Forelimb muscle (tissue), 1 donor: ENCODE results near the gene TMEM69. TPM values are rescaled to one million over a fixed set of nuclear protein-coding genes. Genes with fewer than 3 reads are reported as not detected.
A peak's percentile ranks its signal among the peaks of the same experiment; 100 is the strongest.
"Not testable (repeated sequence)": the region's sequence is repeated elsewhere in the genome, so short reads cannot be mapped to it uniquely, and the experiment has no call there.

Experiments used
- DNase-seq: peaks from one replicate; pipeline ENCODE4 v3.0.0-alpha.2; 2013; ENCODE audit warnings: low read depth
- polyA plus RNA-seq: library from polyadenylated mRNA; unstranded; fragments of 120-200 nt; gene quantifications from one replicate; pipeline ENCODE4 v1.2.1, GENCODE V29; 2013; ENCODE audit not compliant: insufficient read length

The TMEM69 gene, protein sequence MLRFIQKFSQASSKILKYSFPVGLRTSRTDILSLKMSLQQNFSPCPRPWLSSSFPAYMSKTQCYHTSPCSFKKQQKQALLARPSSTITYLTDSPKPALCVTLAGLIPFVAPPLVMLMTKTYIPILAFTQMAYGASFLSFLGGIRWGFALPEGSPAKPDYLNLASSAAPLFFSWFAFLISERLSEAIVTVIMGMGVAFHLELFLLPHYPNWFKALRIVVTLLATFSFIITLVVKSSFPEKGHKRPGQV
- 28.2 TPM for polyA plus RNA-seq

DNA sequence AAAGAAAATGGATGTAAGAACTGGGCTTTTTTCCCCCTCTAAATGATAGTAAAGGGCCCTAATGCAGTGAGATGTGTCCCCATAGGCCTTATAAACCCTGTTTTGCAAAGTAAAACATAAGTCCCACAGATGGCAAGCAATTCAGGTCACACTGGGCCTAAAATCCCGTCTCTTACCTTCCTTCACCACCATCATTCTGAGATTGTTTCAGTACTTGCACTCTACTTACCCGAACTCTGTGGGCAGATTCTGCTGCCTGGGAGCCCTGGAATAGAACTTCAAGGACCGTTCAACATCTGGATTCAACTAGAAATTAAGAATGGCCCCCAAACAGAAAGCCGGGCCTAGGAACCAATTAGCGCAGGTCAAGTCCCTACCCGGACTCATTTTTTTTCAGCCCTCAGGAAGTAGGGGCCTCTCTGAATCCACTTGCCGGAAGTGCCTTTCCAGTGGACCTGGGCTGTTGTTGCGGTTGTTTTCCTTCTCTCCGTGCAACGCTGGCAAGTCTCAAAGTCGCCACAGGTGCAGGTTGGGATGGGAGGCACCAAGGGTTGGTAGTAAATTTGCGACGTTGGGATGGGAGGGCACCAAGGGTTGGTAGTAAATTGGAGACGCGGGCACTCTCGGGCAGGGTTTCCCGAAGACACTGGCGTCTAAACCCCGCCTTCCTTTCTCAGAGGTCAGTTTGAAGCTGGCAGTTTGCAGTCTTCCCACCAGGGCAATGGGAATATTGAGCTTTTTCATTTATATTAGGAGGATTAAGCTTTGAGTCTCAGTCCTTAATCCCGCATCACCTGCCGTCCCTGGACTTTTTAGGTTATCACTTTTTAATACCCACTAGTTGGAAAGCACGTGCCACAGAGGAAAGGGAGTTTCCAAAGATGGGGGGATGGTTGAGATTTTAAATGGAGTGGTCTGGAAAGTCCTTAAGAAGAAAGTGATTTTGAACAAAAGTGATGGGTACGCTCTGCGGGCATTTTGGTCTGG is at the start of gene TMEM69:
TSS of gene TMEM69 (plus strand) at position 428 of the 987 bp plus-strand sequence. CDS start 2,888 bp downstream, outside the sequence.
- peak; percentile 79 for DNase-seq

DNA sequence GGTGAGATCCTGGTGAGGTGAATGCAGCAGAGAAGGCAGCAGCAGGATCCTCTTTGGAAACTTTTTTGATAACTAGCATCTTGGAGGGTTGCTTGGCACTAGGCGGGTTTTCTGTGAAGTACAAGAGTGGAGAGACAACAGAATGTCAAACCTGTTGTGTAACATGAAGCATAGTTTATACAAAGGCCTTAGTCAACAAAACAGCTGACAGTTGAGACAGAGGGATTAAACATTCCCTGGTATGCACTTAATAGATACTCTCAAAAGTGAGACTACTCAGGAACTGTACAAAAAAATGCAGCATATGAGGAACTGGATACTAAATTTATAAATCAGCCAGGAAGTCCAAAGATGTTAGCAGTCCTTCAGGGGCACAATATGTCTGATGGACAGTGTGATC is 47.7 kb upstream of the TMEM69 start:
- no peak for DNase-seq

DNA sequence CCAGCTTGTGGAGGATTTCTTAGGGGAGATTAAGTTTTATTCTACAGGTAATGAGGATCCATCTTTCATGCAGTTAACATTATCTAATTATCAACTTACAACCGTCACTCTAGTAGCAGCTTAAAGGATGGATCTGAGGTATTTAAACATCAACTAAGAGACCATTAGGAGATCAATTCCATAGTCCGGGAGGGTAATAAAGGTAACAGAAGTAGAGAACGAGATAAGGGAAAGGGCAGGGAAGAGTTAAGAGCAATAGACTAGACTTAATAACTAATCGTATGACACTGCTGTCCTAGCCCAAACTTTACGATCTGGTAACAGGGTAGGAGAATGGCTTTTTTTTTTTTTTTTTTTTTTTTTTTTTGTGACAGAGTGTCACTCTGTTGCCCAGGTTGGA is 44.7 kb upstream of the TMEM69 start:
- no peak for DNase-seq

DNA sequence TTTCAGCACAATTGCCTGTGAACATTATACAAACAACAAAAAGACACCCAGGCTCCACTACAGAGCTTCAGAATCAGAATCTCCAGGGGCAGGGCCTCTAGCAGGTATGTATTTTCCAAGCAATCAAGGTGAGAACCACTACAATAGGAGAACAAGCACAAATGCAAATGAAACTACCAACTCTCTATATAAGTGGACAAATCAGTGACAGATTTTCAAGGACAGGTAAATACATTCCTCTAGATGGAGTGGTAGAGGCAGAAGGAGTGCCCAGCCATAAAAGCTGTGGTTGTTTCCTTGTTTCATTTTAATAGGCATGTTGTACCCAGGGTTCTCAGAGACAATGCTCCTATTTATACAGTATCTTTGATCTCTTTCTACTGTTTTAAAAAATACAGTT is 44.0 kb upstream of the TMEM69 start:
- DNase-seq: no peak

DNA sequence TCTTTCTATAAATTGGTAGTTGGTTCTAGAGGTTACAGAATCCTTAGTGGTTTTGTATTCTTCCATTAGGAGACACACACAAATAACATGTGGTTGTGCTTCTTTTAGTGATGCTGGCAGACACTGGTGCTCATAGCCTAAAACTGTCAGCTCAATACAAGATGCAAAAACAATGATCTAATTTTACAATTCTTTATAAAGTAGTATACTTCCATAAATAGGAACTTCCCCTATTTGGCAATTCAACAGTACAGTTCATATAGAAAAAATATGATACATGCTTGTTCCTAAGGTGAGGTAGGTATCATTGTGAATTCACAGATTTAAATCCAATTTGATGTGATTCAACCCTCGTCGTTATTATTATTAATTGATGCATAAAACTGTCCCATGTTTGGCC is 43.3 kb upstream of the TMEM69 start:
- DNase-seq: no peak

DNA sequence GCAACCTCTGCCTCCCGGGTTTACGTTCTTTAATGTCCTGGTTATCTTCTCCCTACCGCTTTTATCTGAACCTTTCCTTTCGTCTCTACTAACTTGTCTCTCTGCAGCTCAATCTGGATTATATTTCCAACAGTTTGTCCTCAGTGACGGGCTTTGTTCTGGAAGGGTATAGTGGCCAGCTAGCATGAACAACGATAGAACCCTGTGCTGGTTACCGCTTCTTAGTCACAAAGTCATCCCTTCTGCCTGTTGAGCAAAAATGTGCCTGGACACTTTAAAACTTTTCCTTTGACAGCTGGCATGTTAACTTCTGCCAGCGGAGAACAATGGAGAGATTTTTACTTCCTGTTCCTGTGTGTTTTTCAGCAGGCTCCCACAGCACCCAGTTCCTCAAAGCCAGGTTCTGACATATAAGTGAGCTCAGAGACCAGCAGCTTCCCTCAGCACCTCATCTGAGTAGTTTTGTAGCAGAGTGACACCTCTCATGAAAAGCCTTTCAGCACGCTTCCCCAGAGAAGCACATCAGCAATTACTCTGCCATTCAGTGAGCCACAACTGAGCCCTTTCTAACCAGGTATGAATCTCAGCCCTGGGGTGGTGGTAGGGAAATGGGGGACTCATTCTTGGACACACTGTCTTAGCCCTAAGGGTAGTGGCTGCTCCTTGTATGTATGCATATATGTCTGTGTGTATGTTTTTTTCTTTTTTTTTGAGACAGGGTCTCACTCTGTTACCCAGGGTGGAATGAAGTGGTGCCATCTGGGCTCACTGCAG is 40.5 kb upstream of the TMEM69 start:
- DNase-seq: no peak

DNA sequence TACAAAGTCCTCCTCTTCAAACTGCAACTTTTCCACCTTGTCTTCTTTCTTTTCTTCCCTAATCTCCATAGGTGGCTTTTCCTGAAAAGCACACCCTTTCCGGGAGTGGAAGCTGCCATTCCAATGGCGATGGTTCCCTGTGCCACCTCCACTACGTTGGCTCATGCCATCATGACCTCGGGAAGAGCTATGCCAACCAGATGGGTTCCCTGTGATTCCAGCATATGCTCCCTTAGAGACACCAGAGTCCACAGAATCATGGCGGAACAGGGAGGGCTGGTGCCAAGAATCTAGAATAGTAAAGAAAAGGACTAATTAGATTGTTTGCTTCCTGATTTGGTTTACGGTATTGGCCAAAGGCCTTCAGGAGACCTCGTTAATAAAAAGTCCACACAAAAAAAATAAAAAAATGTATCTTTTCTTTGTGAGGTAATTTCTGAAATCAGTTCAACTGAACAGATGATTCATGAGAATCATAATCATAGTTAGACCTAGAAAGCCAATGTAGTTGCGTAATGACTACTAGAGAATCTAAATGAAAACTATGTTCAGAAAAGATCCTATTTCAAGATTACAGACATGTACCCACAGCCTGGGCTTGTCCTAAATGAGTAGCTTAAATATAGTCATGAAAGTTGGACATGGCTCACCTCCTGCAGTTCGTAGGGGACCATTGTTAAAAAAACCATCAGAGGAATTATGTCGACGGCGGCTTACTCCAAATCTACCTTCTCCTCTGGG is 33.3 kb upstream of the TMEM69 start:
- no peak for DNase-seq

DNA sequence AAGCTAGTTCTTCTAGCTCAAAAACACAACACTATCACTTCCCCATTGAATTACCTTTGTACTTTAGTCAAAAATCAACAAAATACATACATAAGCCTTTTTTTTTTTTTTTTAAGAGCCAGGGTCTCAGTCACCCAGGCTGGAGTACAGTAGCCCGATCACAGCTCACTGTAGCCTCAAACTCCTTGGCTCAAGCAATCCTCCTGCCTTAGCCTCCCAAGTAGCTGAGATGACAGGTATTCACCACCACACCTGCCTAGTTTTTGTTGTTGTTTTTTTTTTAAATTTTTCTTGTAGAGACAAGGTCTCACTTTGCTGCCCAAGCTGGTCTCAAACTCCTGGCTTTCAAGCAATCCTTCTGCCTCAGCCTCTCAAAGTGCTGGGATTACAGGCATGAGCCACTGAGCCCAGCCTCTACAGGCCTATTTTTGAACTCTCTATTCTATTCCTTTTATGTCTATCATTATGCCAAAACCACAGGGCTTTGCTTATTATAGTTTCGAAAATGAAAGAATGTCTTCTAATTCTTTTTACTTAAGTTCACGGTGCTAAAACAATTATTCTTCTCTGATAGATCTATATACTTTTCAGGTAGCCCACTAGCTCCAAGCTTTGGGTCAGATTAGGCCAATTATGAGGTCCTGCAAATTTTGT is 31.3 kb upstream of the TMEM69 start:
- no peak for DNase-seq

DNA sequence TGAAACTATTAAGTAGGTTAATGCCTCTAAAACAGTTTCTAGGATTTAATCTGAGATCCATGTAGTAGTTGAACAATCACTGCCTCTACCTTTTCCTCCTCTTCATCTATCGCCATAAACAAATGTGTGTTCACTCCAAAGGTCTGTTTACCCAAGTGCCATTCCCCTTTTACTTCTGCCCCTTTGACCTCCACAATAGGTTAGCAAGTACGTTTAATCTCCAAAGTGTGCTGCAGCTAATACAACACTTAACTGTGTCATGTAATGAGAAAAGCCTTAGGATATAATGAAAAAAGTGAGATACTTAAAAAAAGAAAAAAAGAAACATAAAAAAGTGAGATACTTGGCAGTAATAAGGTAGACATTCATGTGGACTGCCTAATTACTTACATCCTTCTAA is 29.8 kb upstream of the TMEM69 start:
- DNase-seq: no peak

DNA sequence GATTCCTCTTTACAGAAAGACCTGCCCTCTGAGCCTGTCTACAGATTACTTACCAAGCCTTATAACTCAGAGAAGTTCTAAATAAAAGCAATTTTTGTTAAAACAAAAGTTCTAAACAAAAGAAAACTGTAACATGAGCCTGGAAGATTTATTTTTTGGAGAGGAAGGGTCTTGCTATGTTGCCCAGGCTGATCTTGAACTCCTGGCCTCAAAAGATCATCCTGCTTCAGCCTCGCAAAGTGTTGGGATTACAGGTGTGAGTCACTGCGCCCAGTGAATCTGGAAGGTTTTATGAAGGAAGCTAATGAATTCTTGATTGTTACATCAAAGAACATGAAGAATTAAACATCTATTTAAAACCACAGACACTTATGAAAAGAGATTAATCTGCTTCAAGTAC is 28.8 kb upstream of the TMEM69 start:
- DNase-seq: no peak

DNA sequence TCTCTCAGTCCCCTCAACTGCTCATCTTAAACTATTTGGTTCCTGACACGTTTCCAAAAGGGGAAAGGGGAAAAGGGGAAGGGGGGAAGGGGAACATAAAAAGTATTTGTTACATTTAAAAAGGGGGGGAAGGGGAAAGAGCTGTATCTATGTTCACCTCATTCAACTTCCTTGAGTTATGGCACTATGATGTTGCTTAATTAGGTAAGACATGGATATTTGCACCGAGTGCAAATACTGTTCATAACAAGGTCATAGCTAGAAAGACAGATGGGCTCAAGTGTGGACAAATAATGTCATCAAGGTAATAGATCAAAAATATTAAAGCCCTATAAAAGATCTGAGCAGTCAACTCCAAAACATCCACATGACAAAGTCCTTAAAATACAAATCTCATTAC is 27.6 kb upstream of the TMEM69 start:
- DNase-seq: no peak

DNA sequence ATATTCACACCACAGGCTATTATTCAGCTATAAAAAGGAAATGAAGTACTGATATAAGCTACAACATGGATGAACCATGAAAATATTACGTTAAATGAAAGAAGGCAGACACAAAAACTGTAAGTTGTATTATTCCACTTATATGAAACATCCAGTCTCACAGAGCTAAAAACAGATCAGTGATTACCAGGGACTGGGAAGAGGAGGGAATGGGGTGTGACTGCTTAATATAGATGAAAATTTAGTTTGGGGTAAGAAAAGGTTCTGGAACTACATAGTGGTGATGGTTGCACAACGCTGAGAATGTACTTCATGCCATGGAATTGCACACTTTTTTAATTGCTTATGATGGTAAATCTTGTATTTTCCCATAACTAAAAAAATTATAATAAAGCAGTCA is 21.1 kb upstream of the TMEM69 start:
- no peak for DNase-seq

DNA sequence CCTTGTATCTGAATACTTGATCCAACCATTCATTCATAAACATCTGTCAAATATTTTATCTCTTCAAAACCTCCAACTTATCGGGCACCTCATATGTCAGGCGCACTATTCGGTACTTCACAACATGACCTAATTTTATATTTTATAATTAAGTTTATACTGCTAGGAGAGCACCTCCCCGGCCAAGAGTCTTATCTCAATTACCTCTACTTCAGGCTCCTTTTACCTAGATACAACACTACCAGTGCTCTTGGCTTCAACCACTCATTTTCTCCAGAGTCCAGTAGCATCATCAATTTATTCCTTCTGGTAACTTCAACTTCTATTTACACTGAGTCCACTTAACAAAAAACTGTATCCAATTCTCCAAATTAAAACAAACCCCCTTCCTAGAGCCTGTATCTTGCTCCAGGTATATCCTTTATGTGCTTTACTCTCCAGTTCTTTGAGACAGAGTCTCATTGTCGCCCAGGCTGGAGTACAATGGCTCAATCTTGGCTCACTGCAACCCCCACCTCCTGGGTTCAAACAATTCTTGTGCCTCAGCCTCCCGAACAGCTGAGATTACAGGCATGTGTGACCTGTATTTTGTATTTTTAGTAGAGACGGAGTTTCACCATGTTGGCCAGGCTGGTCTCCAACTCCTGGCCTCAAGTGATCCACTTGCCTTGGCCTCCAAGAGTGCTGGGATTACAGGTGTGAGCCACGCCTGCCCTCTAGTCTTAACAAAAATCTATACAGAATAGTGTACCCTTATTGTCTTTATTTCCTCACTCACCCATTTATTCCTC is 20.5 kb upstream of the TMEM69 start:
- DNase-seq: no peak

DNA sequence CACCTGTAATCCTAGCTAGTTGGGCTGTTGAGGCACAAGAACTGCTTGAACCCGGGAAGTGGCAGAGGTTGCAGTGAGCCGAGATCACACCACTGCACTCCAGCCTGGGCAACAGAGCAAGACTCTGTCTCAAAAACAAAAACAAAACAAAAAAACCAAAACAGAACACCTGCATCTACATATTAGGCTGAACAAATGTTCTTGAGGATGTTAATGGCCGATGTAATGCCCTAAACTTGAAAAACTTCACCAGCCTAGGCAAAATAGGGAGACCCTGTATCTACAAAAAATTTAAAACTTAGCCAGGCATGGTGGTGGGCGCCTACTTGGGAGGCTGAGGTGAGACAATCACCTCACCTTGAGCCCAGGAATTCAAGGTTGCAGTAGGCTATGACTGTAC is 19.5 kb upstream of the TMEM69 start:
- no peak for DNase-seq

DNA sequence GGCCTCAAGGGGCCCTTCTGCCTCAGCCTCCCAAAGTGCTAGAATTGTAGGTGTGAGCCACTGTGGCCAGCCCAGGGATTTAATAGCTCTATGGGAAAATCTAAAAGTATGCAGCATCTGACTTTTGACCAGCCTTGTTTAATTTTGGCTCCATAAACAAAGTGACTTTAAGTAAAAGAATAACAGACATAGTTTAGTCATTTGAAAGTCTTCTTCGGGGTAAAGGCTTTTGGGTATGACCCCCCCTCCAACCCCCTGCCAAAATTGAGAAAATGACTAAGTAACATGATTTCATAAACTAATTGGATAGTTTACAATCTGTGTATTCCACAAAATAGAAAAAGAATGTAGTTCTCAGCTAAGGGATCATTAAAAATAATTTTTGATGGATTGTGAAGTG is 18.6 kb upstream of the TMEM69 start:
- DNase-seq: no peak

DNA sequence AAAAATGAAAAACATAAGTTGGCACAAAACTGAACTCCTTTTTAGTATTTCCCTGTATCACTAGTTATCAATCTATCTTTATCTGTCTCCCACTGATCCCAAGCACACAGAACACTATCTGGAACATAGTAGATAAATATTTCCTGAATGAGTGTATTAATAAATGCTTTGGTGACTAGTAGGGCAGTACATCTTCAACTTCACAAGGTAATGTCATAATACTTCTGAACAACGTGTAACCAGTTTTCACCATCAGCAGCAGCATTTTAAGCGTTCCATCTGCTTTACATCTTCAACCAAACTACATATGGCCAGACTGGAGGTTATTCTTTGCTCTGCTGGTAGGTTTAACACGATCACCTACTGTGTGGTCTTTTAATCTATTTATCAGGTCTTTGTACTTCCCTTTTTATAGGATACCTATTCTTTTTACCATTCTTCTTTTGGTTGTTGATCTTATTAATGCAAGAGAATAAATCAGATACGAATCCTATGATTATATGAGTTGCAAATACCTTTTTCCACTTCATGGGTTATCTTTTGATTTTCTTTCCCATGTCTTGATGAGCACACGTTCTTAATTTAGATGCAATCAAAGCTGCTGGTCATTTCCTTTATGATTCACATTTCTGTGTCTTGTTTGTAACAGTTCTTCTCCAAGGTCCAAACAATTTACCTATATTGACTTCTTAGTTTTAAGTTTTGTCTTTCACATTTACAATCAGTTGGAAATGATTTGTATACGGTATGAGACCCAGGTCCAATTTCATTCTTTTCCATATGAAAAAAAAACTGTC is 17.9 kb upstream of the TMEM69 start:
- no peak for DNase-seq

DNA sequence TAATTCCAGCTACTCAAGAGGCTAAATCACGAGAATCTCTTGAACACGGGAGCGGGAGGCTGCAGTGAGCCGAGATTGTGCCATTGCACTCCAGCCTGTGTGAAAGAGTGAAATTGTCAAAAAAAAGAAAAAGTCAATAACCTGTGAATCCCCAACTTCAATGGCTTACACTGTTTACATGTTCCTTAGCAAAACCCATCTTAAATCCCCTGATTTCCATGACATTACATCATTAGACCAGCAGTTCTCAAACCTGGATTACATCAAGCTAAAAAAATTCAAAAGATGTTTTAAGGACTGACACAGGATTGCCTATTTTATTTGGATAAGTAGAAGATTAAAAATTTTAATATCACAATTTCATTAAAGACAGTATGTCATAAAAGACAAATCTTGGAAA is 14.0 kb upstream of the TMEM69 start:
- DNase-seq: no peak

DNA sequence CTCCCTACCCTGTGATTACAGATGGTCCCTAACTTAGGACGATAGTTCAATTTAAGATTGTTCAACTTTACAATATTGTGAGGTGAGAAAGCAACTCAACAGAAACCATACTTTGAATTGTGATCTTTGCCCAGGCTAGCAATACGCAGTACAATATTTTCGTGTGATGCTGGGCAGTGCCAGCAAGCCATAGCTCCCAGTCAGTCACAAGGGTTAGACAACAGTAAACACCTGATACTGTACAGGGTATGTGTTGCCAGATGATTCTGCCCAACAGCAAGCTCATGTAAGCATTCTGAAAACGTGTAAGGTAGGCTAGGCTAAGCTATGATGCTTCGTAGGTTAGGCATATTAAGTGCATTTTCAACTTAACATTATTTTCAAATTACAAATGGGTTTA is 13.5 kb upstream of the TMEM69 start:
- no peak for DNase-seq

DNA sequence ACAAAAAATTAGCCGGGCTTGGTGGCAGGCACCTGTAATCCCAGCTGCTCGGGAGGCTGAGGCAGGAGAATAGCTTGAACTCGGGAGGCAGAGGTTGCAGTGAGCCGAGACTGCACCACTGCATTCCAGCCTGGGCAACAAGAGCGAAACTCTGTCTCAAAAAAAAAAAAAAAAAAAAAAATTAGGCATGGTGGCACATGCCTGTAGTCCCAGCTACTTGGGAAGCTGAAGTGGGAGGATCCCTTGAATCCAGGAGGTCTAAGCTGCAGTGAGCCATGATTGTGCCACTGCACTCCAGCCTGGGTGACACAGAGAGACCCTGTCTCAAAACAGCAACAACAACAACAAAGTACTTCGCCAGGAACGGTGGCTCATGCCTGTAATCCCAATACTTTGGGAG is 11.4 kb upstream of the TMEM69 start:
- DNase-seq: not testable (repeated sequence)
